Small intestine (tissue), 7 donors: ENCODE data around the gene EIF3CL. TPM values are rescaled to one million over a fixed set of nuclear protein-coding genes. Genes with fewer than 3 reads are reported as not detected.
"Not testable (repeated sequence)": the region's sequence is repeated elsewhere in the genome, so short reads cannot be mapped to it uniquely, and the experiment has no call there.

Experiments
- DNase-seq, 2 donors: peaks; one replicate each; pipeline versions ENCODE4 v3.0.0 to v3.0.0-alpha.2; 2013
- FAIRE-seq: peaks from 2 replicates; lab custom pipeline; 2012; peaks lifted over from hg19 to GRCh38; lab: Jason Lieb, UNC
- H3K27ac ChIP-seq, 3 donors: one replicate each; pipeline ENCODE4 v1.5.1; 2013; ENCODE audit warnings: low read length in 2 of 3, mild to moderate bottlenecking in 2 of 3, control low read depth in 1 of 3, inconsistent platforms in 1 of 3, low read depth in 1 of 3, moderate library complexity in 1 of 3
- H3K27me3 ChIP-seq, 3 donors: one replicate each; pipeline ENCODE4 v1.6.1; 2013; ENCODE audit warnings: low read length in 3 of 3, inconsistent platforms in 1 of 3; ENCODE audit not compliant: control insufficient read depth in 3 of 3, insufficient read depth in 3 of 3
- H3K36me3 ChIP-seq, 3 donors: one replicate each; pipeline ENCODE4 v1.6.1; 2013; ENCODE audit warnings: low read length in 3 of 3, inconsistent platforms in 1 of 3, low read depth in 1 of 3, mild to moderate bottlenecking in 1 of 3, moderate library complexity in 1 of 3; ENCODE audit not compliant: control insufficient read depth in 3 of 3, insufficient read depth in 2 of 3
- H3K4me1 ChIP-seq, 3 donors: one replicate each; pipeline ENCODE4 v1.6.1; 2013; ENCODE audit warnings: low read length in 2 of 3, inconsistent platforms in 1 of 3, low read depth in 1 of 3, mild to moderate bottlenecking in 1 of 3, moderate library complexity in 1 of 3; ENCODE audit not compliant: control insufficient read depth in 3 of 3, insufficient read depth in 2 of 3
- H3K4me3 ChIP-seq, 3 donors: one replicate each; pipeline ENCODE4 v1.5.1; 2013; ENCODE audit warnings: low read length in 3 of 3, control low read depth in 1 of 3, inconsistent platforms in 1 of 3, low read depth in 1 of 3, mild to moderate bottlenecking in 1 of 3, moderate library complexity in 1 of 3
- H3K9me3 ChIP-seq, 2 donors: one replicate each; pipeline ENCODE4 v1.6.1; 2013; ENCODE audit warnings: low read depth in 1 of 2, low read length in 1 of 2; ENCODE audit not compliant: control insufficient read depth in 2 of 2, insufficient read depth in 1 of 2
- WGBS, 3 donors: extraction: QIAGEN DNeasy Blood & Tissue Kit; methylation state at CpG; one replicate each; pipeline ENCODE4 v1.1.7; 2013; 5-methylcytosine and 5-hydroxymethylcytosine counted together
- polyA plus RNA-seq, 4 donors: library from polyadenylated mRNA; stranded (reverse) in 3 of 4; unstranded in 1 of 4; fragments of 200-250 nt in 3 of 4; fragments of 120-200 nt in 1 of 4; gene quantifications; one replicate each; pipeline versions ENCODE4 v1.2.1 to v1.2.3, GENCODE V29; 2013
- donor health status: healthy with polysubstance abuse.
- donor health status: control.
- donor health status: control.
- donor health status: Bipolar disorder and iron deficiency.
- donor health status: healthy.

The EIF3CL gene
- polyA plus RNA-seq, 4 donors, result 67.3 to 78.1 (median 74.2) TPM

GRCh38 chr16:28336940-28337710 is 66.5 kb downstream of the EIF3CL start:
- 69 to 79% (median 70%) methylated on average over 4 to 5 of the region's 5 CpGs for whole genome bisulfite sequencing, 3 donors
- H3K36me3 ChIP-seq, H3K27me3 ChIP-seq, H3K4me3 ChIP-seq, DNase-seq, H3K9me3 ChIP-seq, FAIRE-seq, H3K4me1 ChIP-seq, H3K27ac ChIP-seq: not testable (repeated sequence)

GRCh38 chr16:28335678-28336077 is 68.0 kb downstream of the EIF3CL start:
- H3K27ac ChIP-seq, H3K36me3 ChIP-seq, DNase-seq, H3K9me3 ChIP-seq, H3K4me1 ChIP-seq, H3K27me3 ChIP-seq, FAIRE-seq, H3K4me3 ChIP-seq: not testable (repeated sequence)
- 87 to 91% (median 87%) methylated on average over 7 to 8 of the region's 8 CpGs for WGBS, 3 donors

GRCh38 chr16:28332632-28333031 is 71.0 kb downstream of the EIF3CL start:
- DNase-seq, H3K27me3 ChIP-seq, H3K4me3 ChIP-seq, H3K4me1 ChIP-seq, H3K36me3 ChIP-seq, H3K9me3 ChIP-seq, H3K27ac ChIP-seq, FAIRE-seq: not testable (repeated sequence)
- WGBS, 3 donors, result 18 to 55% (median 52%) methylated on average over 4 to 6 of the region's 6 CpGs

- 59 to 64% (median 61%) methylated on average over 2 of the region's 2 CpGs for WGBS, 3 donors
These were observed 72.7 kb downstream of the EIF3CL start for GRCh38 chr16:28330981-28331380.

GRCh38 chr16:28330232-28330631 is 73.4 kb downstream of the EIF3CL start:
- H3K36me3 ChIP-seq, FAIRE-seq, DNase-seq, H3K4me1 ChIP-seq, H3K27ac ChIP-seq, H3K9me3 ChIP-seq, H3K4me3 ChIP-seq, H3K27me3 ChIP-seq: not testable (repeated sequence)
- WGBS, 3 donors, result 42 to 49% (median 45%) methylated on average over 8 to 9 of the region's 9 CpGs

More at GRCh38 chr16:28330981-28331380, 72.7 kb downstream of the EIF3CL start:
- H3K36me3 ChIP-seq, H3K9me3 ChIP-seq, H3K4me1 ChIP-seq, FAIRE-seq, H3K27me3 ChIP-seq, H3K27ac ChIP-seq, H3K4me3 ChIP-seq, DNase-seq: not testable (repeated sequence)

Other genes with a start within 250 kb of the EIF3CL start
- gene XPO6, start 191.9 kb downstream of the EIF3CL start, polyA plus RNA-seq, result 10 to 100 TPM; 51.1 to 78.1 (median 56.7) TPM
- 1 to 10 TPM in 2 of 4 donors, under 1 TPM in 2; under 0.01 to 1.8 (median 0.71) TPM for gene SBK1, start 111.3 kb downstream of the EIF3CL start, polyA plus RNA-seq
- 1 to 10 TPM in 1 of 4 donors, under 1 TPM in 2, not detected in 1; 0.24 to 2.8 (median 0.54) TPM for gene NPIPB6, start 40.3 kb downstream of the EIF3CL start, polyA plus RNA-seq
- under 1 TPM in 2 of 4 donors, not detected in 2; 0.10 to 0.46 TPM for gene NPIPB7, start 68.5 kb upstream of the EIF3CL start, polyA plus RNA-seq
- gene CLN3, start 88.2 kb upstream of the EIF3CL start, polyA plus RNA-seq, result 10 to 100 TPM in 2 of 4 donors, 1 to 10 TPM in 2; 4.7 to 81.3 (median 20.3) TPM
- 10 to 100 TPM in 1 of 4 donors, 1 to 10 TPM in 2, under 1 TPM in 1; 0.89 to 11.9 (median 2.3) TPM for gene APOBR, start 90.8 kb upstream of the EIF3CL start, polyA plus RNA-seq
- under 1 TPM in 2 of 4 donors, not detected in 2; 0.15 to 0.46 TPM for gene IL27, start 103.0 kb upstream of the EIF3CL start, polyA plus RNA-seq
- gene NUPR1, start 135.1 kb upstream of the EIF3CL start, polyA plus RNA-seq, result 100 to 1,000 TPM in 1 of 4 donors, 10 to 100 TPM in 1, 1 to 10 TPM in 2; 3.1 to 104 (median 13.0) TPM
- gene SGF29, start 150.1 kb upstream of the EIF3CL start, polyA plus RNA-seq, result 10 to 100 TPM; 18.1 to 46.3 (median 34.1) TPM
- gene SULT1A2, start 193.2 kb upstream of the EIF3CL start, polyA plus RNA-seq, result 100 to 1,000 TPM in 2 of 4 donors, 10 to 100 TPM in 1, 1 to 10 TPM in 1; 6.5 to 321 (median 123) TPM
- gene SULT1A1, start 206.2 kb upstream of the EIF3CL start, polyA plus RNA-seq, result 100 to 1,000 TPM in 2 of 4 donors, 10 to 100 TPM in 2; 69.7 to 710 (median 271) TPM
- 1 to 10 TPM in 1 of 4 donors, under 1 TPM in 1, not detected in 2; 0.03 to 2.2 TPM for gene NPIPB8, start 234.2 kb upstream of the EIF3CL start, polyA plus RNA-seq